HG02938 (cell line): Measurements from ENCODE around the gene TP53I13.

Source experiments
- ATAC-seq: cut with Tn5 transposase; IDR thresholded peaks from one replicate; pipeline ENCODE4 v1.9.1; 2021; ENCODE audit warnings: mild to moderate bottlenecking, moderate library complexity; ENCODE audit not compliant: unreplicated experiment

The TP53I13 gene

GRCh38 chr17:29591737-29592608 lies 23.5 kb downstream of the TP53I13 start:
- ATAC-seq = no peak

DNA sequence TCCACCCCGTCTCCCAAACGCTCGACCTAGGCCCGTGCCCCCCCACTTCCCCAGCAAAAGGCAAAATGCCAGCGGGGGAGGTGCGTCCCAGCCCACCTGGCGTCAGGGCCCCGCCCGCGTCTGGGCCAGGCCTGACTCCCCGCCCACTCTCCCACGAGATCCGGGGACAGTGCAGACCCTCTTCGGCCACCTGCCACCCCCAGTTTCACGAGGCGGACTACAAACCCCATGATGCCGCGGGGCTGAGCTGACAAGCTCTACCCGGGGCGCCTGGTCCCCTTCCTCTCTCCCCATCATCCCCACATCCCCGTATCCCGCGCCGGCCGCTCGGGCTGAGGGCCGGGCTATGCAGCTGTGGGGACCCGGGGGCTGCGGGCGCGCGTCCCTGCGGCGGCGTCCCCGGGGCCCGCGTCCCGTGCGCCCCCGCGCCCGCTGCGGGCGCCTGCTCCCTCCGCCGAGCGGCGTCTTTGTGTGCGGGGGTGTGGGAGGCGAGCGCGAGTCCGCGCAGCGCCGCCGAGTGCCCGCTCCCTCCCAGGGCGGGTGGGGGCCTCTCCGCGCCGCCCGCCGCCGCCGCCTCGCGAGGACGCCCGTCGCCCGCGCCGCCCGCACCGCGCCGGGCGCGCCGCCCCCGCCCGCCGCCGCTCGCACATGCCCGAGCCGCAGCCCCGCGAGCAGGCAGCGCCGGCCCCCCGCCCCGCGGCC lies 24.5 kb downstream of the TP53I13 start, which contains the start of gene ANKRD13B:
Gene ANKRD13B, plus strand, starts transcription at position 283 of the 702 bp plus-strand sequence. CDS start 490 bp downstream, outside the sequence.
- no peak for ATAC-seq

DNA sequence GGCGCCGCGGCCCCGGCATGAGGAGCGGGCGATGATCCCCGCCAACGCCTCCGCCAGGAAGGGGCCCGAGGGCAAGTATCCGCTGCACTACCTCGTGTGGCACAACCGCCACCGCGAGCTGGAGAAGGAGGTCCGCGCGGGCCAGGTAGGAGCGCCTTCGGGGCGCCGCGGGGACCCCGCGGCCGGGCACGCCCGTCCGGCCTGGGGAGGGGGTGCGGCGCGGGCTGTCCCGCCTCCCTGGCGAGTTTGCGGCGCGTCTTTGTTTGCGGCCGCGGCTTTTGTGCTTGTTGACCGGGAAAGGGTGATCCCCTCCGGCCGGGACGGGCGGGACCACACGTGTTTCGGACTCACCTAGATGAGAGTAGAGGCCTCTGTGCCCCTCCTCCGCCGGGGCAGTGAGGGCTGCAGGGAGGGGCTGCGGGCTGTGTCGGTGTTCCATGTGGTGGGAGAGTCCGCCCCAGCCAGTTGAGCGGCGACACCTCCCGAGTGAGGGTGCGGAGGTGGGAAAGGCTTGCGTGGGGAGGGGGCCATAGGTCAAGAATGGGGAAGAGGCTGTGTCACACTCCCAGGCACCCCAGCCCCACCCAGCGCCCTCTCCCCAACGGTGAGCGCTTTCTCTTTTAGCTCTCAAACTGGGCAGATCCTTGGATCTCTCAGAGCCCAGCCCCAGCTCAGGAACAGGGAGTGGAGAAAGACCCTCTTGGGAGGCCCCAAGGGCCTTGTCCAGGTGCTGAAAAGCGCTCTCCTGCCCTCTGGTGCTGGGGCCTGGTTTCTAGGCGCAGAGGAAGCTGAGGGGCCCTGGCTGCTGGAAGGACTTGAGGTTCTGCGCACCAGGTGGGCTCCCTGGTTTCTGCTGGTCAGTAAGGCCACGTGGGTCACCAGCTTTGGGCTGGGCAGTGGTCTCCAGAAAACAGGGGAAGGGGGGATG lies 25.4 kb downstream of the TP53I13 start:
- no peak for ATAC-seq

DNA sequence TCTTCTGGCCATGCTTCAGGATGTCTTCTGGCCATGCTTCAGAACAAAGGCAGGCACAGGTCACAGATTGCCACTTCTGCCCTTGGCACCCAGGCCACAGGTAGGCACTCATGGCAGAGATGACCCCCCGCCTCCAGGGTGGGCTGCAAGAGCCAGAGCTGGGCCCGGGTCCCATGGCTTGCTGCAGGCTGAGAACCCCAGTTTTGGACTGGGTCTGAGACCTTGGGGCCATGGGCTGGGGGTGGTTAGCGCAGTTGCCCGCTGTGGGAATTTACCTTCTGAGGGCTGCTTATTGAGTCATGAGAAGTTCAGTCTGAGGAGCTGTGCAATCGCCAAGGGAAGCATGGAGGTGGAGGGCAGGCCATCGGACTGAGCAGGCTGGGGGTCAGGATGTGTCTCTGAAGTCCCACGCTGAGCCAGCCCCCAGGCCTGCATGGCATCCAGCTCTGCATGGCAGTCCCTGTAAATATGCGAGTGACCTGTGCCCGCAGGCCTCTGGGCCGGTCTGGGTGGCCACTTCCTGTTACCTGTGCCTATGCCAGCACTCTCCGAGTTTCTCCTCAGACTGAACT lies 26.1 kb downstream of the TP53I13 start:
- no peak for ATAC-seq

GRCh38 chr17:29595107-29595942 lies 26.8 kb downstream of the TP53I13 start:
- ATAC-seq = no peak

DNA sequence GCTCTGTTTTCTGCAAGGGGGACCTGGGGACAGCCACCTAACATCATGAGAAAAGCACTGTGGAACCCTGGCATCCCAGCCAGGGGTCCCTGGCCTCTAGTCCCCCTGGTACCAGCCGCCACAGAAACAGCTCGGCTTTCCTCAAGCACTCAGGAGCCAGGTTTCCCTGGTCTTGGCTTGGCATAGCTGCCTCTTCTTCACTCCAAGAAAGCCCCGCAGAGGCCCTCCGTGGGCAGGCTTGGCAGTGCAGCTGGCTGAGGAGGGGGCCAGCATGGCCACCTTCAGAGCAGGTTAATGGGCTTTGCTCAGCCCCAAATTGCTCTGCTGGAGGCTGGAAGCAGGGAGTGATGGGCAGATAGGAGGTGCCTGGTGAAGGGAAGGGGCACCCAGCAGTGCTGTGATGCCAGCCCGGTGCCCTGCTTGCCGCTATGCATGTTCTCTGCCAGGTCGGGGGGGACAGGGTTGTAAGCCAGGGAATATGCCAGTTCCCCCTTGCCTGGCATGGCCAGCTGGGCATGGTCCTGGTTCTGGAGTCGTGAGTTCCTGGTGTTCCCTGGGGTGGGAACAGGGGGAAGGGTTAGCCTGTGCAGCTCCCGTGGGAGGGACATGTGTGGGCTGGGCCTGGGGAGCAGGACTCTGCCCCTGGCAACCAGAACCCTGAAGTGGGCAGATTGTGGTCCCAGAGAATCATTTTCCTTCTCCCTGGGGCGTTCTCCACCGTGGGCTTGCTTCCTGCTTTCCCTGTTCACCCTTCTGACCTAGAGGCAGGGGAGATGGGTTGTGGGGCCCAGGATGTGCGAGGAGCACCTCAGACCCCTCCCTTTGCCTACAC lies 27.7 kb downstream of the TP53I13 start:
- ATAC-seq = no peak

DNA sequence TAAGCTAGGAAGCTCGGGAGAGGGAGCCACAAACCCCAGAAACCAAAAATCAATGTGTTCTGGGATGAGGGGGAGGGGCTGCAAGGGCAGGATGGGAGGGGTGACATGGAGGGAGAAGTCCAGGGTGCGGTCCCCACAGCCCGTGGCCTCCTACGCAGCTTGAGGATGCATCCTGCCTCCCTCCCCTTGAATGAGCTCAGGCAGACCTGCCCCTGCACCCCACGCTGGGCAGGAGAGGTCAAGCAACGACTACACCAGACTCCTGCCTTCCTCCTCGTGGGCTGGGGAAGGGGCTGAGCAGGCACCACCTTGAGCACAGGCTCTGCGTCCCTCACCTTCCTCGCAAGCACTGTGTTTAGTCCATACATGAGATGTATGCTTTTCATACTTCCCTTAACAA lies 28.3 kb downstream of the TP53I13 start:
- ATAC-seq = no peak

DNA sequence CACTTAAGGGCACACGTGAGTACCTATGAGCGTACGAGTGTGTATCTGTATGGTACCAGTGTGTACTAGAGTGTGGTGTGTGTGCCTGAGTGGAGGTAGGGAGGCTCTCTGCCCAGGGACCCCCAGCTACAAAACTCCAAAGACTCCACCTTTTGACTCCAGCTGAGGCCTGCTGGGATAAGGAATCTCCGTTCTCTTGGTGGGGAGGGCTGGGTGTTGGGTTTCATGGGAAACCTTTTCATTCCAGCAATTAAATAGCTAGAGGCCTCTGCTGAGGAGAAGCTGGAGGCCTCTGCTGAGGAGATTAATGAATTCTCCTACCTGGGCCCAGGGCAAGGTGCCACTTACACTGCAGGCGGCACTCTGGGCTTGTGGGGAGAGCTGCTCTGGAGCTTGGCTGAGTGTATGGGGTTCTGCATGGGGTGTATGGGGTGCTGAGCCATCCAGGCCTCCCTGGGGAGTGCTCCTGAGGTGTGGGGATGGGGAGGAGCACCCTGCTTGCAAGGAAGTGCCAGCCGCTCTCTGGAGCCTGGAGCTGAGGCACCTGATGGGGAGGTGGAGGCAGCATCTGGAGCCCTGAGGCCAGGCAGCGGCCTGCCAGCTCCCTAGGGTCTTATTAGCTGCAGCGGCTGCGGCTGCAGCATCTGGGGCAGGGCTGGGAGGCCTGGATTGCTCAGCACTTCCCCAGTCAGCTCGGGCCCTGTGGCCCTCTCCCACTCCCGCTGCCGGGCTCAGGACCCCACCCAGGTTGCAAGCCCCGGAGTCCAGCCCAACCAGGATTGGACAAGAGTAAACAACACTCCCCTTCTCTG lies 29.1 kb downstream of the TP53I13 start:
- ATAC-seq = no peak

GRCh38 chr17:29603109-29603674 lies 34.7 kb downstream of the TP53I13 start:
- ATAC-seq = no peak

- no peak for ATAC-seq
These were observed 39.2 kb downstream of the TP53I13 start for GRCh38 chr17:29607557-29608195.

- no peak for ATAC-seq
These were observed 40.5 kb downstream of the TP53I13 start for GRCh38 chr17:29608986-29609385.

- no peak for ATAC-seq
These were observed 41.9 kb downstream of the TP53I13 start for GRCh38 chr17:29610395-29610794.

DNA sequence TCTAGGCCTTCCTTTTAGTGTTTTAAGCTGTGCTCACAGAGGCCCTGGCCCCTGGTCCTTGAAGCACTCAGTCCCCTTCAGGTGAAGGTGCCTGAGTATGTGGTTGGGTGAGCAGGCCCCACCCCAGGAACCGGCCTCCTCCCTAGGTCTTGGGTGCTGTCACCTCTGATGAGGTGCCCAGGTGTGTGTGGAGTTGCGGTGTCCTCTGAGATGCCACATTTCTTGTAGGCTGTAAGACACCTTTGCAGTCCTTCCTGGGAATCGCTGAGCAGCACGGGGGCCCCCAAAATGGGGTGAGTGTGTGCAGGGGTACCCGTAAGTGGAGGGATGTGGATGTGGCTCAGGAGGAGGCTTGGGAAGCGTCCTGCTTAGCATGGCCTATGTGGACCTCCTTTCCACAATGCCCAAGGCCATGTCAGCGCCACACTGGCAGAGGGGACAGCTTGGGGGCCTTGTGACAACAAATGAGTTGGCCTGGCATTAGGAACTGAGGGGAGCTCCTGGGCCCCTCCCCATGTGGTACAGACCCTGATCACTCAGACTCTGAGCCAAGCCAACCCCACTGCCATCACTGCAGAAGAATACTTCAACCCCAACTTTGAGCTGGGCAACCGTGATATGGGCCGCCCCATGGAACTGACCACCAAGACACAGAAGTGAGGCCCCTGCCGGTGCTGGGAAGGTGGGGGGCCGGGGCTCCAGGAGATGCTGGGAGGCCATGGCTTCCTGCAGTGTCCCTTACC lies 43.0 kb downstream of the TP53I13 start:
- no peak for ATAC-seq

GRCh38 chr17:29612094-29612403 lies 43.5 kb downstream of the TP53I13 start:
- ATAC-seq = no peak

DNA sequence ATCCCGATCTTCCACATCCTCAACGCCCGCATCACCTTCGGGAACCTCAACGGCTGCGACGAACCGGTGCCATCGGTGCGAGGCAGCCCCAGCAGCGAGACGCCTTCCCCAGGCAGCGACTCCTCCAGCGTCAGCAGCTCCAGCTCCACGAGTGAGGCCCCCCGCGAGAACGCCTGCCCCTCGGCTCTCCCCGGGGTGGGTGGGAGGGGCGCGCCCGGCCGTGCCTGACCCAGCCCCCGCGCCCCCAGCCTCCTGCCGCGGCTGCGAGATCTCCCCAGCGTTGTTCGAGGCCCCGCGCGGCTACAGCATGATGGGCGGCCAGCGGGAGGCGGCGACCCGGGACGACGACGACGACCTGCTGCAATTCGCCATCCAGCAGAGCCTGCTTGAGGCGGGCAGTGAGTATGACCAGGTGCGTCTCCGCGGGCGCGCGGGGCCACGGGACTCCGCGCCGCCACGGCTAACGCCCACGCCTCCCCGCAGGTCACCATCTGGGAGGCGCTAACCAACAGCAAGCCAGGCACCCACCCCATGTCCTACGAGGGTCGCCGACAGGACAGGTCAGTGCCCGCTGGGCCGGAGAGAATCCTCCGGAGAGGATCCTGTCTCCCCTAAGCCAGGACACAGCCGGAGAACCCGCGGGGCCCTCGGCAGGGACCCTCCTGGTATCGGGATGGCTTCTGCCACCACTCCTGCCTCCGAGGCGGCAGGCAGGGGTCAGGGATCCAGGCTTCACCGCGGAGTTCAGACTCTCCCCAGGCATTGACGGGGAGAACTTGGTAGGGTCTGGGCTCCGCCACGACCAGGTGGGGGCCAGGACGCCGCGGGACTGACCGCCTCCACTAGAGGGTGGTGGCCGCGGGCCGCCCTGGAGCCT lies 44.1 kb downstream of the TP53I13 start:
- ATAC-seq = no peak

- ATAC-seq = no peak
These were observed 44.9 kb downstream of the TP53I13 start for GRCh38 chr17:29613352-29613837.
